Activated T-cell treated with anti-CD3 and anti-CD28 coated beads, Interleukin-2, amount 50 U/mL, for 72 hours (primary cell): Measurements from ENCODE around the gene LDLRAD4. TPM values are rescaled to one million over a fixed set of nuclear protein-coding genes. Genes with fewer than 3 reads are reported as not detected.

Experiments
- ATAC-seq, 2 donors: fragments of 150-1000 bp; cut with Tn5 transposase; replicated peaks in 1 of 2; 2 replicates each; pipeline ENCODE4 v1.10.0; 2021; ENCODE audit warnings: moderate library complexity in 2 of 2, mild to moderate bottlenecking in 1 of 2
- DNase-seq, 2 donors: peaks; one replicate each; pipeline ENCODE4 v3.0.0; 2021 to 2022; ENCODE audit warnings: mixed read lengths in 1 of 2
- H3K27ac Mint-ChIP-seq: one replicate; pipeline ENCODE4 v1.8.0; 2022; ENCODE audit warnings: mild to moderate bottlenecking, moderate library complexity, mixed read lengths
- H3K27me3 Mint-ChIP-seq: one replicate; pipeline ENCODE4 v1.8.0; 2022; ENCODE audit warnings: low read depth, mixed read lengths
- H3K36me3 Mint-ChIP-seq, 2 donors: one replicate each; pipeline ENCODE4 v1.8.0; 2022; ENCODE audit warnings: mixed read lengths in 2 of 2, mild to moderate bottlenecking in 1 of 2; ENCODE audit not compliant: insufficient read depth in 2 of 2
- H3K4me1 Mint-ChIP-seq: one replicate; pipeline ENCODE4 v1.8.0; 2022; ENCODE audit warnings: low read depth, mixed read lengths
- H3K4me3 Mint-ChIP-seq, 2 donors: one replicate each; pipeline ENCODE4 v1.8.0; 2022; ENCODE audit warnings: mild to moderate bottlenecking in 2 of 2, mixed read lengths in 2 of 2, moderate library complexity in 2 of 2
- H3K9me3 Mint-ChIP-seq, 2 donors: one replicate each; pipeline ENCODE4 v1.8.0; 2022; ENCODE audit warnings: mixed read lengths in 2 of 2
- total RNA-seq, 2 donors: library from RNA; stranded (reverse); gene quantifications; one replicate each; pipeline ENCODE4 v1.2.3, GENCODE V29; 2022

LDLRAD4 gene
- 10 to 100 TPM; 46.0 to 47.2 TPM for total RNA-seq

DNA sequence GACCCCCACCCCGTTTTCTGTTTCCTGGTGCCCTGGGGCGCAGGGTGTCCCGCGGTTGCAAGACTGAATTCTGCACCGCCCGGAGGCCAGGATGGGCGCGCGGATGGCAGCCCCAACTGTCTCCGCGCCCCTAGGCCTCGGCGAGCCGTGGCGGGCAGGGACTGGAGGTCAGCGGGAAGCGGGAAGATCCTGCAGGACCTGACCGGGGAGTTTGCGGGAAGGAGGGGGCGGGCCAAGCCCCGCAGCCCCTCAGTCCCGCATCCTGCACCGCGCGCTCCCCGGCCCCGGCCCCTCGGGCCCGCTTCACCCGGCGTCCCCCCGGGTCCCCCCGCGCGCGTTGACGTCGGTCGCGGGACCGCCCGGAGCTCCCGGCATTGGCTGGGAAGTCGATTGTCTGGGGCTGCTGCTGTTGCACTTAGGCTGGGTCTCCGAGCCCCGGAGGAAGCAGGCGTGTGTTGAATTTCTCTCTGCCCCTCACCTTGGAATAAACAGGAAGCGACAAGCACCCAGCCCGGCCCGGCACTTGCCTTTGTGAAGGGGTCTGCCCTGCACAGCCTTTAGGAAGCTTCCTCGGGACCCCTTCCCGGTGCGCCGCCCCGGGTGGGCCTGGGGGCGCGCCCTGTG is at the start of gene LDLRAD4:
TSS of gene LDLRAD4 (plus strand) at position 393 of the 624 bp plus-strand sequence.
- H3K4me3 Mint-ChIP-seq, result peak within 1 kb of the TSS; percentile 83 to 97
- H3K4me1 Mint-ChIP-seq, result peaks cover 54% of the 10 kb centered on the region
- ATAC-seq (peak; percentile 11 to 19), DNase-seq (peak; percentile 45 to 58)
- H3K27ac Mint-ChIP-seq, result no peak within 1 kb of the TSS
- H3K27me3 Mint-ChIP-seq, result peaks cover 31% of the 10 kb centered on the region
- H3K9me3 Mint-ChIP-seq, result no peaks in the 10 kb centered on the region
- H3K36me3 Mint-ChIP-seq, result peaks cover 1 to 8% of the 10 kb centered on the region in 2 donors

- Mint-ChIP-seq H3K27me3 (peaks cover 18% of the 10 kb centered on the region), H3K9me3 (no peaks in the 10 kb centered on the region), H3K4me1 (peaks cover 25% of the 10 kb centered on the region), H3K36me3 (no peaks in the 10 kb centered on the region), H3K27ac (no peak overlapping the region), H3K4me3 (no peak overlapping the region)
- DNase-seq, result no peak
- no peak for ATAC-seq
Measured at GRCh38 chr18:13173578-13174145, 44.9 kb upstream of the LDLRAD4 start.

GRCh38 chr18:13175266-13175665 is 43.3 kb upstream of the LDLRAD4 start:
- Mint-ChIP-seq H3K9me3 (no peaks in the 10 kb centered on the region), H3K27ac (no peak overlapping the region), H3K4me3 (no peak overlapping the region), H3K4me1 (peaks cover 41% of the 10 kb centered on the region), H3K27me3 (peaks cover 10% of the 10 kb centered on the region), H3K36me3 (no peaks in the 10 kb centered on the region)
- ATAC-seq, result no peak
- DNase-seq, result no peak

GRCh38 chr18:13175754-13176210 is 42.8 kb upstream of the LDLRAD4 start:
- H3K4me3 Mint-ChIP-seq, result peak overlapping the region; percentile 24 to 29
- H3K9me3 Mint-ChIP-seq, result no peaks in the 10 kb centered on the region
- peaks cover 46% of the 10 kb centered on the region for H3K4me1 Mint-ChIP-seq
- H3K36me3 Mint-ChIP-seq, result no peaks in the 10 kb centered on the region
- ATAC-seq (peak; percentile 52 to 69), DNase-seq (peak in 1 of 2 donors; percentile 43)
- H3K27me3 Mint-ChIP-seq, result peaks cover 8% of the 10 kb centered on the region
- H3K27ac Mint-ChIP-seq, result no peak overlapping the region

GRCh38 chr18:13176847-13177246 is 41.7 kb upstream of the LDLRAD4 start:
- Mint-ChIP-seq H3K4me1 (peaks cover 53% of the 10 kb centered on the region), H3K36me3 (no peaks in the 10 kb centered on the region), H3K27me3 (peaks cover 14% of the 10 kb centered on the region), H3K27ac (no peak overlapping the region), H3K9me3 (no peaks in the 10 kb centered on the region), H3K4me3 (peak overlapping the region; percentile 45 to 47)
- DNase-seq (no peak), ATAC-seq (no peak)

DNA sequence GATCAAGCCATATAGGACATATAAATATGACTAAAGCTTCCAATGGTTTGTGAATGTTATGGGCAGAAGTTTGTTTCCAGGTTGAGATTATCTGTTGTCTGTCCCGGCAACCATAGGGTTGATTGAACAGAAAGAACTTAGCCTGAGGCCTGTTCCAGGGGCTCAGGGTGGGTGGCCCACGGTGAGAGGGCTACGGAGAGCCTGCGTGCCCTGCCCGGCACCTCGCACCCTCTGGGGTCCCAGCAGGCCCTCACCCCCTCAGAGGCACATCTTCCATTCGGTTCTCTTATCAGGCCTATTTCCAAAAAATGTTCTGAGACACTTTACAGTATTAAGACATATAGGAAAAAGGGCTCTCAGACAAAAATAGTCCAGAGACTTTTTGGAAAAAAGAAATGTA is 40.4 kb upstream of the LDLRAD4 start:
- peaks cover 16% of the 10 kb centered on the region for H3K27me3 Mint-ChIP-seq
- no peak for DNase-seq
- no peaks in the 10 kb centered on the region for H3K9me3 Mint-ChIP-seq
- H3K27ac Mint-ChIP-seq, result no peak overlapping the region
- H3K4me3 Mint-ChIP-seq, result no peak overlapping the region
- peaks cover 53% of the 10 kb centered on the region for H3K4me1 Mint-ChIP-seq
- H3K36me3 Mint-ChIP-seq, result no peaks in the 10 kb centered on the region
- ATAC-seq, result no peak

DNA sequence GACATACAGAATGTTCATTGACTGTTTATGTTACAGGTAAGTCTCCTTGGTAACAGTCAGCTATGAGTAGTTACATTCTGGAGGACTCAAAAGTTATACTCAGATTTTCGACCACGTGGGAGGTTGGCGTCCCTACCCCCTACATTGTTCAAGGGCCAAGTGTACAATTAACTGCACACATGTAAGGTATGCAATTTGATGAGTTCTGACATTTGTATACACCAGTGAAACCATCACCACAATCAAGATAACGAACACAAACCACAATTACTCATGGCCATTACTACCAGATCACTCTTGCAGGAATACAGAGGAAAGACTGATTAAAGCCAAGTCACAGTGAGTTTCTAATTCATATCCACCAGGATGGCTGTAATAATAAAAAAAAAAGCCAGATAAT is 39.6 kb upstream of the LDLRAD4 start:
- ATAC-seq, result peak; percentile 72 to 81
- DNase-seq, result peak in 1 of 2 donors; percentile 58

DNA sequence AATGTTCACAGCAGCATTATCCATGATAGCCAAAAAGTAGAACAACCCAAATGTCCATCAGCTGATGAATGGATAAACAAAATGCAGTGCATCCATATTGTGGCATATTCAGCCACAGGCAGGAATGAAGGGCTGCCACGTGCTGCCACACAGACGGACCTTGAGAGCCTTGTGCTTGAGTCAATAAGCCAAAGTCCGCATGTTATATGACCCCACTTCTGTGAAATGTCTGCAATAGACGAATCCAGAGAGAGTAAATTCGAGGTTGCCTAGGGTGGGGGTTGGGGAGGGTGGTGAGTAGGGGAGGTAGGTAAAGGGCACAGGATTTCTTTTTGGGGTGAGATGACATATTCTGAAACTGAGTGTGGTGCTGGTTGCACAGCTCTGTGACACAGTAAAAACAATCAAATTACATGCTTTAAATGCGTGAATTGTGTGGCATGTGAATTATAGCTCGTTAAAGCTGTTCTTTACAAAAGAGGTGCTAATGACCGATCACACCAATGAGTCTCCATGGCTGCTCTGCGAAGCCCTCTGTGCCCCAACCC is 38.9 kb upstream of the LDLRAD4 start:
- H3K27ac Mint-ChIP-seq, result no peak overlapping the region
- H3K4me3 Mint-ChIP-seq, result peak overlapping the region; percentile 47 to 49
- H3K4me1 Mint-ChIP-seq, result peaks cover 53% of the 10 kb centered on the region
- DNase-seq, result peak; percentile 20 to 41
- H3K9me3 Mint-ChIP-seq, result no peaks in the 10 kb centered on the region
- peaks cover 16% of the 10 kb centered on the region for H3K27me3 Mint-ChIP-seq
- no peaks in the 10 kb centered on the region for H3K36me3 Mint-ChIP-seq
- ATAC-seq, result peak; percentile 79 to 80

More for the DNA sequence above, 39.6 kb upstream of the LDLRAD4 start:
- H3K27me3 Mint-ChIP-seq, result peaks cover 16% of the 10 kb centered on the region
- no peaks in the 10 kb centered on the region for H3K9me3 Mint-ChIP-seq
- no peaks in the 10 kb centered on the region for H3K36me3 Mint-ChIP-seq
- H3K27ac Mint-ChIP-seq, result peak overlapping the region; percentile 65
- H3K4me1 Mint-ChIP-seq, result peaks cover 53% of the 10 kb centered on the region
- H3K4me3 Mint-ChIP-seq, result peak overlapping the region; percentile 47 to 49

DNA sequence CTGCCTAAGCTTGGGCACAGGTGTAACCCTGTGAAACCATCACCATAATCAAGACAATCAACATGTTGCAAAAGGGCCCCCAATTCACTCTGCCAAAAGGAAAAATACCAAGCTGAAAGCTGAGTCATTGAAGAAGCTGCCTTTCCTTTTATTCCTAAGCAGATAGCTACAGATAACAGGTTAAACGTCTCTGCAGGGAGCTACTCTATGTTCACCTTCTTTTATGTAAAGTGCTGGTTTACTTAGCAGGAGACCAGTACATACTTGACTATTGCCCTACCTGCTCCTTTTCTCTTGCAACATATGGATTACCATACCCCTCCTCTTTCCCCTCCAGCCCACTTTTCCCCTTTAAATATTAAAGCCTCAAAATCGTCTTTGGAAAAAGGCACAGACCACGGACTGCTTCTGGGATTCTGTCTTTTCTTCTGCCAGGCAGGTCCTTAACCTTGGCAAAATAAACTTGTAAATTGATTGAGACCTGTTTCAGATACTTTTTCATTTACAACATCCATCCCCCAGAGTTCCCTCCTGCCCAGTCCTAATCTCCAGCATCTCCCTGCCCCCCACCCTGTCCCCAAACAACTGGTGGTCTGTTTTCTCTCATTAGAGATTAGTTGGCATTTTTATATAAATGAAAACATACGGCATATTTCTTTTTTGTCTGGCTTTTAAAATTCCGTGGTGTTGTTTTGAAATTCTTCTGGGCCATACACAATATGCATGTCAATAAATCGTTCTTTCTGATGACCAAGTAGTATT is 37.8 kb upstream of the LDLRAD4 start:
- Mint-ChIP-seq H3K4me3 (peak overlapping the region in 1 of 2 donors; percentile 26), H3K27me3 (peaks cover 16% of the 10 kb centered on the region), H3K36me3 (no peaks in the 10 kb centered on the region), H3K9me3 (no peaks in the 10 kb centered on the region), H3K27ac (no peak overlapping the region), H3K4me1 (peaks cover 45% of the 10 kb centered on the region)
- ATAC-seq (no peak), DNase-seq (no peak)

- peaks cover 35% of the 10 kb centered on the region for H3K4me1 Mint-ChIP-seq
- no peaks in the 10 kb centered on the region for H3K36me3 Mint-ChIP-seq
- H3K27ac Mint-ChIP-seq, result no peak overlapping the region
- ATAC-seq (no peak), DNase-seq (no peak)
- no peaks in the 10 kb centered on the region for H3K9me3 Mint-ChIP-seq
- peaks cover 16% of the 10 kb centered on the region for H3K27me3 Mint-ChIP-seq
- H3K4me3 Mint-ChIP-seq, result no peak overlapping the region
Measured at GRCh38 chr18:13181765-13182164, 36.8 kb upstream of the LDLRAD4 start.

DNA sequence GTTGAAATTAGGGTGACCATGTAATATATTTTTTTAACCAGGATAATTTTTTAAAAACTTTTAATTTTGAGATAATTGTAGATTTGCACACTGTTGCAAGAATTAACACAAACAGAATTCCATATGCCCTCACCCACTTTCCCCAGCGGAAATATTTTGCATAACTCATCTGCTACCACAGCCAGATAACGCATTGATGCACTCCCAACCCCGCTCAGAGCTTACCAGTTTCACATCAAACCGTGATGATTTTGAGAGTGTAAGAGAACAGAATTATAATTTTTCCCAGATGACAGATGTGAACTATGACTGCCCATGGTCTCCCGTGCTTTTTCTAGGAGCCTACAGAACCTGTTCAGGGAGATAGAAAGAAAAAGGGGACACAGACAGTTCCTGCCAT is 35.2 kb upstream of the LDLRAD4 start:
- Mint-ChIP-seq H3K27me3 (peaks cover 16% of the 10 kb centered on the region), H3K36me3 (no peaks in the 10 kb centered on the region), H3K9me3 (no peaks in the 10 kb centered on the region), H3K27ac (no peak overlapping the region), H3K4me3 (no peak overlapping the region), H3K4me1 (peaks cover 30% of the 10 kb centered on the region)
- no peak for ATAC-seq
- no peak for DNase-seq

DNA sequence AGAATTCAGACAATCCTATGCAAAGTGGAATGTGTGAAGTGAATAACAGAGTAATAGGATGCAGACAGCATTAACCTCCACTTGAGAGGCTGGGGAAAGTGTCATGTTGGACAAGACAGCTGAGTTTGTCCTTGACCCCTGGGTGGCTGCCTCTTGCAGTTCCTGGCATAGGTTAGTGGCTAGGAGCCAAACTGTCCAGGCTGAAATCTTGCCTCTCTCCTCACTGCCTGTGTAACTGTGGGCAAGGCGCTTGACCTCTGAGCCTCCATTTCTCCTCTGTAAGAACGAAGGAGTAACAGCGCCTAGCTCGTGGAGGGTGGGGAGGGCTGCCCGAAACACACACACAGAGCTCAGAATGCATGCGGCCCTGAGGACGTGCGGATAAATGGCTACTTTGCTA is 34.8 kb upstream of the LDLRAD4 start:
- Mint-ChIP-seq H3K4me3 (no peak overlapping the region), H3K9me3 (no peaks in the 10 kb centered on the region), H3K4me1 (peaks cover 26% of the 10 kb centered on the region), H3K36me3 (no peaks in the 10 kb centered on the region), H3K27me3 (peaks cover 16% of the 10 kb centered on the region), H3K27ac (no peak overlapping the region)
- ATAC-seq, result no peak
- DNase-seq, result no peak

GRCh38 chr18:13184396-13184795 is 34.2 kb upstream of the LDLRAD4 start:
- Mint-ChIP-seq H3K27ac (no peak overlapping the region), H3K9me3 (no peaks in the 10 kb centered on the region), H3K36me3 (no peaks in the 10 kb centered on the region), H3K27me3 (peaks cover 16% of the 10 kb centered on the region), H3K4me3 (no peak overlapping the region), H3K4me1 (peaks cover 20% of the 10 kb centered on the region)
- ATAC-seq (no peak), DNase-seq (no peak)
